ENCODE results near the gene PKHD1.

DNA sequence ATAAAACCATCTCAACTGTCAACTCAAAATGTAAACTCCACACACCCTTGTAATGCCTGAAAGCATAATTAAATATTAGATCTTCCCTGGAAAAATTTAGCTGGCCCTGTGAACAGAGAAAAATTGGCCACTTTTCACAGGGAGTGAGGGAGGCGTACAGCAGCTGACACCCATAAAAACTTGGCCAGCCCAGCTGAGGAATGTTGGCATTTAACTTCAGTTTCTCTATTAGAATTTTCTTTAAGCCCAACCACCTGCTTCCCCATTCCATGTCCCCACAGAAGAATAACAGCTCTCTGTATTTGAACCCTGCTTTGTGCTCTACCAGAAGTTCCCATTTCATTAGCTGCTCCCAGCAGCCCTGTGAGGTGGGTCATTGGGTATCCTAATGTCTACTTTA, 41.0 kb downstream of the PKHD1 start:
- TF ChIP-seq EZH2 (IDR thresholded peaks at IDR 0.05) (no peak), POLR2AphosphoS5 (IDR thresholded peaks at IDR 0.05; ENCODE audit: borderline replicate concordance, low read depth, low read length) (no peak), FOXP2 (optimal IDR thresholded peaks at IDR 0.05; ENCODE audit: control extremely low read depth, extremely low read length, insufficient read depth) (no peak)

Measured in SK-N-MC (cell line).